Esophagus squamous epithelium (tissue), 5 donors: ENCODE data around the gene RERE. TPM values are rescaled to one million over a fixed set of nuclear protein-coding genes. Genes with fewer than 3 reads are reported as not detected.

Experiments
- DNase-seq: peaks from one replicate; lab custom pipeline; 2025; lab: John Stamatoyannopoulos, UW
- H3K27ac ChIP-seq, 4 donors: fragments of 200-600 bp; sonication (generic); one replicate each; pipeline ENCODE4 v1.5.1; 2016 to 2019; ENCODE audit warnings: mild to moderate bottlenecking in 1 of 4
- H3K27me3 ChIP-seq, 4 donors: fragments of 200-600 bp; sonication (generic); 1 replicate in 3 of 4; 2 replicates in 1 of 4; pipeline versions ENCODE4 v1.5.1 to v1.6.0; 2017 to 2021; ENCODE audit warnings: antibody characterized with exemption in 1 of 4
- H3K36me3 ChIP-seq, 3 donors: fragments of 200-600 bp; sonication (generic); one replicate each; pipeline ENCODE4 v1.5.1; 2016 to 2019
- H3K4me1 ChIP-seq, 3 donors: fragments of 200-600 bp; sonication (generic); one replicate each; pipeline ENCODE4 v1.5.1; 2017 to 2019
- H3K4me3 ChIP-seq, 4 donors: fragments of 200-600 bp; sonication (generic); 1 replicate in 3 of 4; 2 replicates in 1 of 4; pipeline ENCODE4 v1.5.1; 2016 to 2019; ENCODE audit warnings: mild to moderate bottlenecking in 2 of 4, moderate library complexity in 1 of 4
- H3K9me3 ChIP-seq, 3 donors: fragments of 200-600 bp; sonication (generic); one replicate each; pipeline ENCODE4 v1.5.1; 2016 to 2019
- CTCF ChIP-seq, 6 experiments: fragments of 450-650 bp in 4 of 6; fragments of 200-600 bp in 2 of 6; sonication (generic) in 2 of 6; IDR thresholded peaks; one replicate each; pipeline ENCODE4 v1.5.1; 2016 to 2019; ENCODE audit warnings: antibody characterized with exemption in 6 of 6, mild to moderate bottlenecking in 4 of 6, moderate library complexity in 4 of 6
- POLR2A ChIP-seq, 4 donors: fragments of 450-650 bp; IDR thresholded peaks; one replicate each; pipeline ENCODE4 v1.6.1; 2017; ENCODE audit warnings: antibody characterized with exemption in 4 of 4, mild to moderate bottlenecking in 4 of 4, moderate library complexity in 3 of 4
- WGBS, 2 donors: methylation state at CpG; one replicate each; pipeline ENCODE4 v1.1.5; 2018; 5-methylcytosine and 5-hydroxymethylcytosine counted together
- intact Hi-C: fragments of 100-400 bp; cut with DNase I; formaldehyde crosslinking; loops from one replicate; pipeline ENCODE4 v1.15.0; 2022
- total RNA-seq, 4 donors: library from RNA; depleted of rRNA; stranded (reverse); fragments of >200 nt; gene quantifications; one replicate each; pipeline ENCODE4 v1.1.0, GENCODE V29; 2016
- donor health status: DM: yes; HTN: yes; CAD: no.

RERE gene
- total RNA-seq, 4 donors from 2014 or later = 27.5 to 56.6 (median 32.1) TPM

DNA sequence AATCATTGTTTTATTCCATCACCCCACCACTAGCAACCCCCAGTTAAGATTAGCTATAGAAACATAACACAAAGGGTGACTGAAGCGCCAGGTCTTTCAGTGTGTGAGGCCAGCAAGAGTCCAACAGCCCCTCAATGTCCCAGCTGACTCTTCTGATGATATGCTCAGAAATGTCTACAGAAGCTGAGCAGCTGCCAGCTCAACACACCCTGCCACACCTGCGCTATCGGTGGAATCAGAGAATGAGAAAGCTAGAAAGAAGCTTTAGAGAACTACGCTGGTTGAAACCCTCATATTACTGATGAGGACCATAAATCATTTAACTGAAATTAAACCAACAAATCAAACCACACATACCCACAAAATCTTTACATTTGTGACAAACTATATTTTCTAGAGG is 383.3 kb downstream of the RERE start:
- no peak for DNase-seq
- no peak overlapping the region for H3K27ac ChIP-seq
- peaks cover 5 to 36% (median 6%) of the 10 kb centered on the region in 3 donors for H3K4me1 ChIP-seq
- 93% methylated on average over 4 of the region's 4 CpGs for WGBS, 2 donors
- TF ChIP-seq POLR2A (IDR thresholded peaks at IDR 0.05) (no peak), CTCF (IDR thresholded peaks at IDR 0.05) (no peak)
- no peaks in the 10 kb centered on the region for H3K9me3 ChIP-seq
- intact Hi-C loops = no loop called here
- no peaks in the 10 kb centered on the region for H3K27me3 ChIP-seq
- peaks cover 0 to 8% (median 0%) of the 10 kb centered on the region in 3 donors for H3K36me3 ChIP-seq
- no peak overlapping the region for H3K4me3 ChIP-seq

- H3K4me1 ChIP-seq = peaks cover 0 to 44% (median 0%) of the 10 kb centered on the region in 3 donors
- no peak for DNase-seq
- H3K27me3 ChIP-seq = no peaks in the 10 kb centered on the region
- H3K9me3 ChIP-seq = no peaks in the 10 kb centered on the region
- TF ChIP-seq POLR2A (IDR thresholded peaks at IDR 0.05) = no peak
- TF ChIP-seq CTCF (IDR thresholded peaks at IDR 0.05) = no peak
- 82 to 88% methylated on average over 7 of the region's 7 CpGs for WGBS, 2 donors
- no peak overlapping the region for H3K4me3 ChIP-seq
- intact Hi-C loops = no loop called here
- H3K27ac ChIP-seq = no peak overlapping the region
- H3K36me3 ChIP-seq = no peaks in the 10 kb centered on the region
Measured at GRCh38 chr1:8431784-8432183, 385.7 kb downstream of the RERE start.

DNA sequence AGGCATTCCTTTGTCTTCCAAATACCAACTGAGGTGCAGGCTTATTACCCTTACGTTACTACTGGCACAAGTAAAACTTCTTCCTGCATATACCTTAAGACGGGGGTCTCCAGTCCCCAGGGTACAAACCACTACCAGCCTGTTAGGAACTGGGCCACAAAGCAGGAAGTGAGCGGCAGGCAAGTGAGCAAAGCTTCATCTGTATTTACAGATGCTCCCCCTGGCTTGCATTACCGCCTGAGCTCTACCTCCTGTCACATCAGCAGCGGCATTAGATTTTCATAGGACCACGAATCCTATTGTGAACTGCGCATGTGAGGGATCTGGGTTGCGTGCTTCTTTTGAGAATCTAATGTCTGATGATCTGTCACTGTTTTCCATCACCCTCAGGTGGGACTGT is 386.4 kb downstream of the RERE start:
- Histone ChIP-seq H3K27me3 (no peaks in the 10 kb centered on the region), H3K36me3 (no peaks in the 10 kb centered on the region), H3K9me3 (no peaks in the 10 kb centered on the region), H3K4me1 (peaks cover 0 to 49% (median 0%) of the 10 kb centered on the region in 3 donors), H3K4me3 (no peak overlapping the region), H3K27ac (no peak overlapping the region)
- TF ChIP-seq CTCF (IDR thresholded peaks at IDR 0.05) (no peak), POLR2A (IDR thresholded peaks at IDR 0.05) (no peak)
- WGBS, 2 donors = 77 to 80% methylated on average over 7 to 8 of the region's 8 CpGs
- no peak for DNase-seq
- intact Hi-C loops = no loop called here

- TF ChIP-seq CTCF (IDR thresholded peaks at IDR 0.05) (no peak), POLR2A (IDR thresholded peaks at IDR 0.05) (no peak)
- no peak overlapping the region for H3K4me3 ChIP-seq
- H3K27me3 ChIP-seq = no peaks in the 10 kb centered on the region
- H3K4me1 ChIP-seq = peaks cover 0 to 51% (median under 1%) of the 10 kb centered on the region in 3 donors
- no peak overlapping the region for H3K27ac ChIP-seq
- no peaks in the 10 kb centered on the region for H3K9me3 ChIP-seq
- WGBS, 2 donors = 56 to 63% methylated on average over 2 of the region's 2 CpGs
- intact Hi-C loops = no loop called here
- H3K36me3 ChIP-seq = no peaks in the 10 kb centered on the region
- no peak for DNase-seq
Measured at GRCh38 chr1:8430476-8430875, 387.0 kb downstream of the RERE start.

DNA sequence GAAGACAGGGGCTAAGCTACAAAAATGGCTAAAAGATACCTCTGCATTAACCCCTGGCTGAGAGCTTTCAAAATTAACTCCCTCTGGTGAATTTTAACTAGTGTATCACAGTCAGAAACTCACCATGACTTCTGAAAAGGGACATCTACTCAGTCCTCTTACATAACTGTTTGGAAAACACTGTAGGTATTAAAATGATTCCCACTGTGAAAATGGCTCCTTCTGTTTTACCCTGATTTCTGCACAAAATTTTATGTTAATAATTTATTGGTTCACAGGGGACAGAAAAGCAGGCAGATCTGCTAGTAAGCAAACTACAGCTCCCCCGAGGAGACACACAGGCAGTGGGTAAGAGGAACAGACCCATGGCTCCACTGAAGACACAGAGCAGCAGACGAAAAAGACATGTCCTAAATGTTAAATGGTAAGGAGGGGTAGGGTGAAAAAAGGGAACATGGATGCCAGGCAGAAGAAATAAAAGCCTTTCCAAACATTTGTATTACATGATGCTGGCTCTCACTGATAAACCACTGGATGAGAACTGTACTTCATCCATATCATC is 387.8 kb downstream of the RERE start:
- WGBS, 2 donors = 77 to 95% methylated on average over 2 of the region's 2 CpGs
- peaks cover 7 to 60% (median 9%) of the 10 kb centered on the region in 3 donors for H3K4me1 ChIP-seq
- H3K27me3 ChIP-seq = no peaks in the 10 kb centered on the region
- H3K4me3 ChIP-seq = no peak overlapping the region
- H3K27ac ChIP-seq = no peak overlapping the region
- H3K9me3 ChIP-seq = no peaks in the 10 kb centered on the region
- no peak for DNase-seq
- H3K36me3 ChIP-seq = no peaks in the 10 kb centered on the region
- no peak for TF ChIP-seq CTCF (IDR thresholded peaks at IDR 0.05)
- TF ChIP-seq POLR2A (IDR thresholded peaks at IDR 0.05) = no peak
- intact Hi-C loops = no loop called here
